TTC549 (cell line): Measurements from ENCODE around the gene AKNA.

Experiments used
- FAIRE-seq: peaks from 2 replicates; lab custom pipeline; 2012; peaks lifted over from hg19 to GRCh38; lab: Jason Lieb, UNC

The AKNA gene

DNA sequence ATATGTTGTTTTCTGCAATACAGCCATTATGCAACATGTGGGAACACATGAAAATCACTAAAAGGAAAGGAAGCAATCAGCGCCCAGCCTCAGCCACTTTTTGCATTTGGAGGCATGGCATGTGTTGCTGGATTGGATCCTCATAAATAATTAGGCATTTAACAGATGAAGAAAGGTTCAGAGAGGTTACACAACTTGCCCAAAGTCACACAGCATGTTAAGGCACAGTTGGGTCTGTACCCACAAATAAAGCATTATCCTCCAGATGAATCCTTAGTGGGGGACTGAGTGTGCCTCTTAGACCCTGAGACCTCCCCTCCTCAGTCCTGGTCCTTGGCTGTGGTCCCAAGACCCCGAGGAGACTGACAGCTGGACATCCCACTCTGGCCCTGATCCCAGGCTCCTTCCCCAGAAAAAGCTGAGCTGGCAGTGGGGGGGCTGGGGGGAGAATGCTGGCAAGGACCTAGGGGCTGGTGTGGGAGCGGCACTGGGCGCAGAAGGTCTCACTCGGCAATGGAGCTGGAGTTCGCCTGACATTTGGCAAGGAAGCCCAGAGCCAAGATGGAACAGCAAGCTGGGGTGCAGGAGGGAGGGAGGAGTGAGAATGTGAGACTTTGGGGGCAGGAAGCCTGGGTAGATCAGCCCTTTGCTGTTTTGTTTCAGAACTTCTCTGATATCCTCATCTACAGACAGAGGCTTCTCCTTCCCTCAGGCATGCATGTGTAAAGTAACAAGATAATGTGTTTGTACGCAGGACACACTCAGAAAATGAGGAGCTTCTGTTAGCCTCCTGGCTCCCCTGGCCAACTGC, 6.9 kb upstream of the AKNA start:
- no peak for FAIRE-seq

DNA sequence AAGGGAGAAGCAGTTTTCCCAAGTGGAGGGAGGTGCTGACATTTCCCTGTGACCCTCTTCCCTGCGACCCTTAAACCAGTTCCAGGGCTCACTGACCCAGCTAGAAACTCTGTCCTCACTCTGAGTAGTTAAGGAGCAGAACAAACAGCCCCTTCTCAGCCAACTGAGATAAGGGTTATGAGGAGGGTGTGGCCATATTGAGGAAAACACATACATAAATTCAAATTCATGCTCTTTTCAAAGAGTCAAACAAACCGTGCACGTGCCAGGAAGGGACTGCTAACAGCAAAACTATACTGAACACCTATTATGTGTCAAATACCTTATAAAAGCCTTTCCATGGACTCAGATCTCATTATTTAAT, 4.9 kb upstream of the AKNA start:
- no peak for FAIRE-seq

DNA sequence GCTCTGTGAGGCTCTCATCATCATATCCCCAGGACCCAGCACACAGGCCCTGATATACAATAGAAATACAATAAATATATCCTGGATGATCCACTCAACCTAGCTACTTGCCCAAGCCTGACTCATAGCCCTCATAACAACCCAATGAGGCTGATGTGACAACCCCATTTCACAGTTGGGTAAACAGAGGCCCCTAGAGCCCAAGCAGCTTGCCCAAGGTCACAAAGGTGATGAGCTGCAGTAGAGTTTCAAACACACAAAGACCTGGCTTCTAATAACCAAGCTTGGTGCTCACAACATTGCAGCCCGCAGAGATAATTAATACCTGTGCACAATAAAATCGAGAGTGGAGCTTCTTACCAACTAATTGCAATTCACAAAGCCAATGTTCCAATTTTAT, 3.2 kb upstream of the AKNA start:
- FAIRE-seq, result no peak

DNA sequence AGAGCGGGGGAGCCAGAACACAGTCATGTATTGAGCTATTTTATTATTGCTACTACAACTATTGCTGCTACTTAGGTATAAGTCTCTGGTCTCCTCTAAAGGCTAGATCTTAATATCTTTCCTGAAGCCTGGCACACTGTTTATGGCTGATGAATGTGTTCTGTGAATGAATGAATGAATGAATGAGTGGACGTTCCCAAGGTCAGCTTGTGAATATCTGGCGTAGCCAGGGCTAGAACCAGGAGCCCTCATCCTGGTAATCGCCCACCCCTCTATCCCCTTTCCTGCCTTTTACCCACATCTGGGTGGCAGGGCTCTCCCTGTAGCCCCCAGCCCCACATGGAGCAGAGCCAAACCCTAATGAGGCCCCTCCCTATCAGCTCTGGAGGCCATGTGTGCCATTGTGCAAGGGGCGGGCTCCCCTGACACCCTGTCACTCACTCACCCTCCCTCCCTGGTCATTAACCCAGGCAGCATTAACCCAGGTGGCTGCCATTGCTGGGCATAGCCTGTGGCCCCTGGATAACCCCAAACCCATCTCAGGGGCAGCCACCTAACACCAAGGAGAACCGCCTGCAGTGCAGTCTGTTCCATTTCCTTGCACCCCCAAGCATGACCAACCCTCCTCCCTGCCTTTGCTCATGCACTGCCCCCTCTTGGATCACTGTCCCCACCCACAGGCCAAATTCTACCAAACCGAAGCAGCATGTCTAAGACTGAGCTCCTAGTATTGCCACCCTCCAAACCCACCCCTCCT, 2.0 kb upstream of the AKNA start:
- no peak for FAIRE-seq

GRCh38 chr9:114388764-114389375, 1.1 kb upstream of the AKNA start:
- no peak for FAIRE-seq

DNA sequence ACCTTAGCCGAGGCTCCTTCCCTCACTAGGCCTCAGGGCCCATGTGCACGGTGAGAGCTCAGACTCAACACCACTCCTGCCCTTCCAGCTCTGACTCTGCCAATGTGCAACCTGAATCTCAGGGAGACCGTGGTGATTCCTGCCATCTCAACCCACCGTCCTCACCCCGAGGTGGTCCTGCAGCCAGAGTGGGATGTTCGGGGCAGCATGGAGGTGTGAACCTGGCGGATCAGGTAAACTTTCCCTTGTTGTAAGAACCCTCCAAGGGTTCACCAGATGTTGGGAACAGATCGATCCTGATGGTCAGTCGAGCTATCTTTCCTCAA, 538 bp upstream of the AKNA start:
- no peak for FAIRE-seq

DNA sequence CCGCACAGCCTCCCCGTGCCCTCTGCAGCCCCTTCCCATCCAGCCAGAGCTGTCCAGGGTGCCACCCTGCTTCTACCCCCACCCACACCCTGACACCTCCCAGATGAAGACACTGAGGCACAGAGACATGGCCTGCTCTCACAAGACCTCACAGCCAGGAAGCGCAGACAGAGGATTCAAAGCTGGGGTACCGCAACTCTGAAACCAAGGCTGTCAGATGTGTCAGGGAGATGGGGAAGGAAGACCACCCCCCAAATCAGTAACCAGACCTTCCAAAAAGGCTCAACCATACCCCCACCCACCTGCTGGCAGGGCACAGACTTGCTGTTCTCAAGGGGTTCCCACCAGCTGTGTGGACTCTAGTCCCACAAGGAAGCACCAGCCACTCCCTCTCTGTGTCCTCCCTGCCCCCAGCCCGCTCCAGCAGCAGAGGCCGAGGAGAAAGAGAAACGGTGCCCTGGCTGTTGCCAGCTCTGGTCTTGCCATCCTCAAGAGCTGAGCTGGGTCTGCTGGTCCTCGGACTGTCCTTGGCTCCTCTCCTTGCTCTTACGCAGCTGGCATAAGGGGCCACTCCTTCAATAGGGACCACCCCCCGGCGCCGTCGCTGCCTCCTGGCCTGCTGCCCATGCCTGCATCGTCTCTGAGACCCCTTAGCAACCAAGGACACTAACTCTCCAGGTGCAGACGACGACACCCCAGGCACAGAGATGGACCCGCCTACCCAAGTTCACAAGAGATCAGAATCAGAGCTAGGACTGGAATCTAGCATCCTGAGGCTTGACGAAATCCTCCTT, 699 bp downstream of the AKNA start:
- FAIRE-seq, result no peak

- no peak for FAIRE-seq
Measured at GRCh38 chr9:114386361-114386885, 1.4 kb downstream of the AKNA start.

DNA sequence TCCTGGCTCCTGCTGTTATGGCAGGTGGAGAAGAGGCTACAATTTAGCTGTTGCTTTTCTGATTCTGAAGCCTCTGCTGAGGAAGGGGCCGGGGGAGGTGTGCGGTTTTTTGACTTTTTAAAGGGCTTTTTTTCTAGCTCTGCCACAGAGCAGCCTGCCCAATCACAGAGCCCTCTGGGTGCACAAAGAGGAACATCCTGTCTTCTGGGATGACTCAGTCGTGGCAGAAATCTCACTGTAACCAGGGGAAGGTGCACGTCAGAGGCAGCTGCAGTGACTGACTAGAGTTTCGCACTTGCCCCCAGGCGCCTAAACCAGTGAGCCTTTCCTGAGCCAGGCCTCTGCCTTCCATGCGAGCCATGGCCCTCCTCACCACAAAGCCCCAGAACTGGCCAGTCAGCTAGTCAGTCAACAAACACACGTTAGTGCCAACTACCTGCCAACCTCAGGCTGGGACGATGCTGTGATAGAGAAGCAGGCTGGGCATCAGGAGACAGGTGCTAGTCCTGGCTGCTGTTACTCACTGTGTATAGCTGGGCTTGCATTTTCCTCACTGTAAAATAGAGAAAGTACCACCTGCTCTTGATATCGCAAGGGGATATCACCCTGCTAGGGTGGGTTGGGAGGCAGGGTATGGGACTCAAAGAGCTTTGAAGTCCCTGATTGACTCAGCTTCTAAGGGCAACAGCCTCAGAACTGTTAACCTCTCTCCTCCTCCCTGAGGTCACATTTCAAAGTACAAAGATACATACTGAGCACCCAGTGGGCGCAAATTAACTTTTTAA, 2.2 kb downstream of the AKNA start:
- no peak for FAIRE-seq

DNA sequence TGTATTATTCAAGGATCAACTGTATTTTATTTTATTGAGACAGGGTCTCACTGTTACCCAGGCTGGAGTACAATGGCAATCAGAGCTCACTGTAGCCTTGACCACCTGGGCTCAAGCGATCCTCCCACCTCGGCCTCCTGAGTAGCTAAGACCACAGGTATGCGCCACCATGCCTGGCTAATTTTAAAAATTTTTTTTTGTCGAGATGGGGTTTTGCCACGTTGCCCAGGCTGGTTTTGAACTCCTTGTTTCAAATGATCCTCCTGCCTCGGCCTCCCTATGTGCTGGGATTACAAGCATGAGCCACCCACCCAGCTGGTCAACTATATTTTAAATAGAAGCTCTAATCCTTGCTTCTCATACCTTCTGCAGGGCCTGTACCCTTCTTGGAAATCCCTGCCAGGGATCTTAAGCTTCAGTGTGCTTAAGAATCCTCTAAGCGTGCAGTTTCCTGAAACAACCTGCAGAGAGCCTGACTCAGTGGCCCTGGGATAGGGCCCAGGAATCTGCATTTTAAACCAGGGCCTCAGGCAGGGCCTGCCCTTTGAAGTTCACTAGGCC, 2.9 kb downstream of the AKNA start:
- no peak for FAIRE-seq

- no peak for FAIRE-seq
Measured at GRCh38 chr9:114384341-114384740, 3.4 kb downstream of the AKNA start.

DNA sequence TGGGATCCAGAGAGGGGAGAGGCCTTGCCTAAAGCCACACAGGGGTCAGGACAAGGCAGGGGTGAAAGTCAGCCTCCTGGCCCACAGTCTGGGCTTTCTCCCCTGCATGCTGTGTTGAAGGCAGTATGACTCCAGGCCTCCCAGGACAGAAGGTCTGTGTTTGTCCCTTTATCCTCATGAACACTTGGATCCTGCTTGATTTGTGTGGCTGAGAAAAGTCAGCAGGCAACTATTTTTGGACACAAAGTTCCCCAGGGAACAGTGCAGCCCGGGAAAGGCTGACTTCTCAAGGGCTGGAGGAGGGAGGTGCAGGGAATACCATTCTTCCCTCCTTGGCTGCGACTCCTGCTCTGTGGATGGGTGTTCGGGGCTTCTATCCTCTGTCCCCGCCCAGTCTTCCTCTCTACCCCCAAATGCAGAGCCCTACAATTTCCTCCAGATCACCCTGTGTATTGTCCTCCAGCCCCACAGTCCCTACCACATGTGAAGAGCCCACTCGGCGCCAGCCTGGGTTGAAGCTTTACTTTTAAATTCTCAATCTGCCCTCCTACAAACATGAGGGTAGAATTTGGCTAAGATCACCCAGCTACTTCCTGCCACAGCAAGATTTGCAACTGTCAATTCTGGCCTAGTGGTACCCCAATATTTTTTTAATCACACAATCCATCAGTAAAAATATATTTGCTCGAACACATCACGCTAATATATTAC, 4.1 kb downstream of the AKNA start:
- FAIRE-seq, result no peak

DNA sequence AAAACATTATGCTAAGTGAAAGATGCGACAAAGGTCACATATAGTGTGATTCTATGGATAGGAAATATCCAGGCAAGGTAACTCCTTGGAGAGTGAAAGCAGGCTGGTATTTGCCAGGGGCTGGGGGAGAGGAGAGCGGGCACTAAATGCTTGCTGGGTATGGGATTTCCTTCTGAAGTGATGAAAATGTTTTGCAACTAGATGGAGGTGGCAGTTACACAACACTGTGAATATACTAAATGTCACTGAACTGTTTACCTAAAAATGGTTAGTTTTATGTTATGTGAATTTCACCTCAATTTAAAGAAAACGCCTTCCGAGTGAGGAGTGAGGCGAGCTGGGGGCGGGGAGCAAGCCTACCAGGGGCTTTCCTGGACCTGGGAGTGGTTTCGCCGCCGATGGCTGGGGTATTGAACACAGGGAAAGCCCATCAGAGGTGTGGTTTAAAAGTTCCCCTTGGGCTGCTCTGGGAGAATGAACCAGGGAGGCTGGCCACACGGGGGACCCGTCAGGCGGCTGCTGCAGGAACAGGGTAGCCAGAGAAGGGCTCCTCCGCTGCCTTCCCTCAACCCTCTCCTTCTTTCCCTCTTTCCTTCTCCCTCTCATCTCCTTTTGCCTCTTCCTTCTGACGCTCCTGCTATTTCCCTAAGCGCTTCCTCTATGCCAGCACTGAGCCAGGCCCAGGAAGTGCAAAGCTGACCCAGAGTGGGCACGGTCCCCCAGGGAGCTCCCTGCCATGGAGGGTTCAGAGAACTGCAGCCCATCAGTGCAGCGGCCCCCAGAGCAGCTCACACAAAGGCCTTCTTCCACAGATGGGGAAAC, 4.9 kb downstream of the AKNA start:
- no peak for FAIRE-seq

DNA sequence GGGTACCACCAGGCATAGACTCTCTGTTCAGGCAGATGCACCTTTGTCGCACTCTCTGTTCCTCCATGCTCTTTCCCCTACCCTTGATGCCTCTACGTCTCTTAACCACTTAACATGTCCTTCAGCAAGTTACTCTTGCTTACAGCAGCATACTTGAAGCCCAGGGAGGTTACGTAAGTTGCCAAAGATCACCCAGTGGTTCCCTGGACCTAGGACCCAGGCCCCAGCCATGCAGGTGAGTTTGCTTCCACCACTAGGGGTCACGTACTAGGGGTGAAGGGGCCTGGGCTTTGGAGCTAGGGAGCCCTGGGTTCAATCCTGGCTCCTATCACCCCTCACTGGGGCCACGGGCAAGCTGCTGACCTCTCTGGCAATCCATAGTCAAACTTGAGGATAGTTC, 8.9 kb downstream of the AKNA start:
- FAIRE-seq, result no peak

GRCh38 chr9:114378016-114378415, 9.8 kb downstream of the AKNA start:
- FAIRE-seq, result no peak

DNA sequence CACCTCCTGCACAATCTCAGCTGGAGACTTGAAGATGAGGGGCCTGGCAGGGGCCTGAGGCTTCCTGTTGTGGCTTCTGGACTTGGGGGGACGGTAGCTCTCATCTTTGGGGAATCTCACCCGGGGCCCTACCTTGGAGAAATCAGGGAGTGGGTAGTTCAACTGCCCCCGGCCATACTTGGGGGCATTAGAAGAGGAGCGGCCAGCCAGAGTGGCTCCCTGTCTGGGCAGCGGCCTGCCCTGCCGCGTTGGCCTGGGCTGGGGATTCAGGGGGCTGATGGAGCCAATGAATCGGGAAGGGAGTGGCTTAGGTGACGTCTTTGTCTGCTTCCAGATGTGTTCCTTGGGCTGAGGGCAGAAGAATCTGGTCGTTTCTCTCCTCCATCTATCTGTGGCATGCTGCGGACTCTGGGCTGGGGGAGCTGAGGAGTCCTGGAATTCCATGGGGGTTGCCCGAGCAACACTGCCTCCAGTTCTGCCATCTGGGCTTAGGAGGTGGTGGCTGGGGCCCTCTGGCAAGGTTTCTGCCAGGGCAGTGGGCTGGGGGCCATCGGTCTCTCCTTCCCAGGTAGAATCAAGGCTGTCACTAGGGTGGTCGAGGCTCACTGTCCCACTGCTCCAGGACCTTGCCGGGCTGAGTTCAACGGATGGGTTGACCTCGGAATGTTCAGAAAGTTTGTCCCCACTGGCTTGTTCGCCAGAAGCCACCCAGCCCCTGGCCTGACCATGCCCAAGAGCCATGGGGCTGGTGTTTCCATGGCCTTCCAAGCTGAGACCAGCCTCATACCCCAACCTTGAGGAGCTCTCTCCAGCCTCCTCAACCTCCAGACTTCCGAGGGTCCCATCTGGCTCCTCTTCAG, 11.0 kb downstream of the AKNA start:
- FAIRE-seq, result no peak

DNA sequence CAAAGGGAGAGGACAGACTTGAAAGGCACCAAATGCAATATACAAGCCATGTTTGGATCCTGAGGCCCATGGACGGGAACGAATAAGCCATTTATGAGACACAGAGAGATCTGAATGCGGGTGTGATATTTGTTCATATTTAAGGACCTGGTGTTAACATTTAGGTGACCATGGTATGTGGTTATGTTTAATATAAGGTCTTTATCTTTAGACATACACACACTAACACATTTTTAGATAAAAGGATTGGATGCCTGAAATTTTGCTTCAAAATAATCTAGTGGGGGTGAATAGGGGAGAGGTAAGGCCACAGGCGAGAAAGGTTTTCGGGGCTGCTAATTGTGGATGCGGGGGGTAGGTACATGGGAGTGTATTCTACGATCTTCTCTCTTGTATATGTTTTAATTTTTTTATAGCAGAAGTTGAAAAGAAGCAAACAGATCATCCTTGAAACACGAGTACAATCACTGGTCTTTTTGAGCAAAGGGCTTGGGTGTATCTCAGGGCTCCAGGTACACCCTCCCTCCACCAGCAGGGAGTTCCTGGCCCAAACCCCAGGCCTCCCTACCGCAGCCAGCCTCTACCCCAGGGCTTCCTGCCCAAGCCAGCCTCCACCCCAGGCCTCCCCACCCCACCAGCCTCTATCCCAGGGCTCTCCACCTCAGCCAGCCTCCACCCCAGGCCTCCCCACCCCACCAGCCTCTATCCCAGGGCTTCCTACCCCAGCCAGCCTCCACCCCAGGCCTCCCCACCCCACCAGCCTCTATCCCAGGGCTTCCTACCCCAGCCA, 12.2 kb downstream of the AKNA start:
- no peak for FAIRE-seq

DNA sequence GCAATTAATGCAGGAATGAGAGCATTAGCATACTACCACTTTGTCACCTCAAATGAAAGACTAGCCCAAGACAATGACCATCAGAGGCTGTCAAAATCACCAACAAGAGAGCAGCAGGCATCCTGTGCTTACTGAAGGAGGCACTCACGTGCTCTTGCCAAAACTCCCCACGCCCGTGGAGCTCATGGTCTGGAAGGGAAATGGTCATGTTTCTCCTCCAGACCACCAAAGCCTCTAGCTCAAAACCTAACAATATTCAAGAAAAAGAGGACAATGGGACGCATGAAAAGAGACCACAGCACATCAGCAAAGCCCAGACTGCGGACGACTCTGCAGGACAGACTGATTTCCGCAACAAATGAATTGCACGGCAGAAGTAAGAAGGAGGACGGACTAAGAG, 12.8 kb downstream of the AKNA start:
- FAIRE-seq, result no peak
